OCI-LY3 (cell line): ENCODE data around the gene IGFALS.

Experiments
- EZH2phosphoT487 ChIP-seq: fragments of 200-600 bp; shearing (Covaris generic); IDR thresholded peaks from 2 replicates; pipeline ENCODE4 v1.6.1; 2018; ENCODE audit warnings: antibody characterized with exemption, mixed run types, low read depth
- TF ChIP-seq, protein P1 (sequence below): fragments of 200-600, 300-600 bp; sonication (generic); IDR thresholded peaks from 2 replicates; pipeline ENCODE4 v1.5.1; 2014; ENCODE audit warnings: antibody characterized with exemption, low read length, low read depth

DNA sequence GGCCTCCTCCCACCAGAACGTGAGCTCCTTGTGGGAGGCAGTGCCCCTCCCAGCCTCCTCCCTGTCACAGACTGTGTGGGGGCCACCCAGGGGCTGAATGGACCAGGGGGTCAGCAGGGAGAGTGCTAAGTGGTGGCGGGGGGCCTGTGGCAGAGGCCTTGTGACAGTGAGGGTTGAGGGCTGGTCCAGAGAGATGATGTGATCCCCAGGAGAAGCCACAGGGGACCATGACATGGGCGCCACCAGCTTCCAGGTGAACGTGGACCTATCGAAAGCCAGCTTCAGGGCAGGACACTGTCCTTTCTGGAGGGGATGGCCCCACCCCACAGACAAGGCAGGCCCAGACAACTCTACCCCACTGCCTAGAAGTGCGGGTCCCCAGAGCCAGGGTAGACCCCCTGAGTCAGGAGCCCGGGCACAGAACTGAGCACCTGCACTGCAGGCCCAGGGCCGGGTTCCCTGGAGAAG lies 14.2 kb downstream of the IGFALS start:
- TF ChIP-seq, protein P1, sequence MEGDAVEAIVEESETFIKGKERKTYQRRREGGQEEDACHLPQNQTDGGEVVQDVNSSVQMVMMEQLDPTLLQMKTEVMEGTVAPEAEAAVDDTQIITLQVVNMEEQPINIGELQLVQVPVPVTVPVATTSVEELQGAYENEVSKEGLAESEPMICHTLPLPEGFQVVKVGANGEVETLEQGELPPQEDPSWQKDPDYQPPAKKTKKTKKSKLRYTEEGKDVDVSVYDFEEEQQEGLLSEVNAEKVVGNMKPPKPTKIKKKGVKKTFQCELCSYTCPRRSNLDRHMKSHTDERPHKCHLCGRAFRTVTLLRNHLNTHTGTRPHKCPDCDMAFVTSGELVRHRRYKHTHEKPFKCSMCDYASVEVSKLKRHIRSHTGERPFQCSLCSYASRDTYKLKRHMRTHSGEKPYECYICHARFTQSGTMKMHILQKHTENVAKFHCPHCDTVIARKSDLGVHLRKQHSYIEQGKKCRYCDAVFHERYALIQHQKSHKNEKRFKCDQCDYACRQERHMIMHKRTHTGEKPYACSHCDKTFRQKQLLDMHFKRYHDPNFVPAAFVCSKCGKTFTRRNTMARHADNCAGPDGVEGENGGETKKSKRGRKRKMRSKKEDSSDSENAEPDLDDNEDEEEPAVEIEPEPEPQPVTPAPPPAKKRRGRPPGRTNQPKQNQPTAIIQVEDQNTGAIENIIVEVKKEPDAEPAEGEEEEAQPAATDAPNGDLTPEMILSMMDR, result no peak
- TF ChIP-seq EZH2phosphoT487, result no peak
